Measurements from ENCODE around the gene TGFBR3.

GRCh38 chr1:91689641-91690481 lies 196.1 kb downstream of the TGFBR3 start:
- TF ChIP-seq CTCF (optimal IDR thresholded peaks at IDR 0.05 in 1 of 3, IDR thresholded peaks at IDR 0.05 in 1 of 3, conservative IDR thresholded peaks at IDR 0.05 in 1 of 3; ENCODE audit: extremely low read depth in 1 of 3, insufficient read depth in 2 of 3, low read length in 3 of 3) (no peak), EZH2 (IDR thresholded peaks at IDR 0.05; ENCODE audit: low read length) (no peak)

All from keratinocyte (primary cell).